Large intestine (tissue), 3 donors: ENCODE results near the gene TEAD1. TPM values are rescaled to one million over a fixed set of nuclear protein-coding genes. Genes with fewer than 3 reads are reported as not detected.

ENCODE experiments used
- DNase-seq, 2 donors: peaks; one replicate each; pipeline versions ENCODE4 v3.0.0 to v3.0.0-alpha.2; 2013
- H3K27ac ChIP-seq: one replicate; pipeline ENCODE4 v1.5.1; 2013; ENCODE audit warnings: low read length
- H3K27me3 ChIP-seq: 2 replicates; pipeline ENCODE4 v1.6.1; 2013; ENCODE audit warnings: low read length; ENCODE audit not compliant: control insufficient read depth, insufficient read depth
- H3K36me3 ChIP-seq: 2 replicates; pipeline ENCODE4 v1.6.1; 2013; ENCODE audit warnings: low read length; ENCODE audit not compliant: control insufficient read depth, insufficient read depth
- H3K4me1 ChIP-seq: one replicate; pipeline ENCODE4 v1.6.1; 2013; ENCODE audit warnings: low read length; ENCODE audit not compliant: control insufficient read depth, insufficient read depth
- H3K4me3 ChIP-seq: one replicate; pipeline ENCODE4 v1.5.1; 2013; ENCODE audit warnings: low read length
- H3K9me3 ChIP-seq: one replicate; pipeline ENCODE4 v1.6.1; 2013; ENCODE audit warnings: mild to moderate bottlenecking, low read depth, low read length, moderate library complexity; ENCODE audit not compliant: control insufficient read depth
- WGBS: methylation state at CpG from one replicate; pipeline ENCODE4 v1.1.5; 2013; ENCODE audit warnings: low lambda C conversion rate; ENCODE audit not compliant: insufficient coverage; 5-methylcytosine and 5-hydroxymethylcytosine counted together
- polyA plus RNA-seq: library from polyadenylated mRNA; unstranded; fragments of 120-200 nt; gene quantifications from one replicate; pipeline ENCODE4 v1.2.1, GENCODE V29; 2013

Gene TEAD1
- polyA plus RNA-seq, 1 donor, result 38.7 TPM

DNA sequence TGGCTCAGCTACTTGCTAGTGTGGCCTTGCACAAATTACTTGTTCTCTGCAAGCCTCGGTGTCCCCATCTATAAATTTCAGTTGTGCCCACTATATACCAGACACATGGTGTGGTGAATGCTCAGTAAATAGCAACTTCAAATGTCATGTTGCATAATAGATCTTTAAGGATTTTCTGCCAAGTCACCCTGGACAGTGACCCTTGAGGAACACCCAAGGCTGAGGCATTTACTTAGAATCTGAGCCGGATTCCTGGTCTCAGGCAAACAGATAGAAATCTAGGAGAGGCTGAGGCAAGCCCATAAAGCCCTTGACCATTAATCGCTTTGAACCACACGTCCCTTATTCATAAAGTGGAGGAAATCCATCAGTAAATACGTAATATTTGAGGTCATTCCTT is 9.7 kb downstream of the TEAD1 start:
- DNase-seq, result no peak
- 80% methylated on average over 1 of the region's 5 CpGs for WGBS
- no peaks in the 10 kb centered on the region for H3K36me3 ChIP-seq
- no peak overlapping the region for H3K27ac ChIP-seq
- peaks cover 58% of the 10 kb centered on the region for H3K4me1 ChIP-seq
- H3K4me3 ChIP-seq, result no peak overlapping the region
- no peaks in the 10 kb centered on the region for H3K27me3 ChIP-seq
- no peaks in the 10 kb centered on the region for H3K9me3 ChIP-seq

DNA sequence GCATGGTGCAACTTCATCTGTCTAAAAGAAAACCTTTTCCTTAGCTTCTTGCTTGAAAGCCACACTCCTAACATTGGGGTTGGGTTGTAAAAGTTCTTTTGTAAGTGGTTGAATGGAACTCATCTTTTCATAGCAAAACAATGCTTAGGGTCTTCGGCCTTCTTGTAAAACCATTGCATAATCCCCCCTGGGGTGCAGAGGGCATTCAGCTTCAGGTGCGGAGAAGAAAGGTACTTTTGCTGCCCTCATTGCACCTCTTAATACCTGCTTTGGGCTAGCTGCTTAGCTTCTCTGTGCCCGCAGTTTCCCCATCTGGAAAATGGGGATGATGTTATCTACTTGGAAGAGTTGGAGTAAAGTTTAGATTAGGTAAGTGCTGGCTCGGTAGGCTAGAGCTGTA is 10.1 kb downstream of the TEAD1 start:
- no peaks in the 10 kb centered on the region for H3K9me3 ChIP-seq
- DNase-seq, result no peak
- WGBS, result no CpG with 5 or more reads among the region's 4 CpGs
- H3K27ac ChIP-seq, result peak overlapping the region; percentile 36
- H3K36me3 ChIP-seq, result no peaks in the 10 kb centered on the region
- H3K4me3 ChIP-seq, result no peak overlapping the region
- H3K27me3 ChIP-seq, result no peaks in the 10 kb centered on the region
- peaks cover 56% of the 10 kb centered on the region for H3K4me1 ChIP-seq

GRCh38 chr11:12684816-12685215 is 10.6 kb downstream of the TEAD1 start:
- no peaks in the 10 kb centered on the region for H3K36me3 ChIP-seq
- no peaks in the 10 kb centered on the region for H3K27me3 ChIP-seq
- peak overlapping the region; percentile 36 for H3K27ac ChIP-seq
- H3K4me3 ChIP-seq, result no peak overlapping the region
- peak in 1 of 2 donors; percentile 55 for DNase-seq
- H3K4me1 ChIP-seq, result peaks cover 53% of the 10 kb centered on the region
- H3K9me3 ChIP-seq, result no peaks in the 10 kb centered on the region
- WGBS, result no CpG with 5 or more reads among the region's 1 CpG

- no peak for DNase-seq
- peak overlapping the region; percentile 36 for H3K27ac ChIP-seq
- no peaks in the 10 kb centered on the region for H3K9me3 ChIP-seq
- H3K4me3 ChIP-seq, result no peak overlapping the region
- H3K4me1 ChIP-seq, result peaks cover 50% of the 10 kb centered on the region
- WGBS, result no CpG with 5 or more reads among the region's 3 CpGs
- no peaks in the 10 kb centered on the region for H3K27me3 ChIP-seq
- H3K36me3 ChIP-seq, result no peaks in the 10 kb centered on the region
These were observed 11.0 kb downstream of the TEAD1 start for GRCh38 chr11:12685229-12685628.

GRCh38 chr11:12686246-12687060 is 12.2 kb downstream of the TEAD1 start:
- Histone ChIP-seq H3K4me3 (no peak overlapping the region), H3K4me1 (peaks cover 42% of the 10 kb centered on the region), H3K27ac (no peak overlapping the region), H3K27me3 (no peaks in the 10 kb centered on the region), H3K9me3 (no peaks in the 10 kb centered on the region), H3K36me3 (no peaks in the 10 kb centered on the region)
- no peak for DNase-seq
- WGBS, result no CpG with 5 or more reads among the region's 2 CpGs

GRCh38 chr11:12687216-12687623 is 13.0 kb downstream of the TEAD1 start:
- H3K4me3 ChIP-seq, result no peak overlapping the region
- DNase-seq, result no peak
- no CpG with 5 or more reads among the region's 1 CpG for WGBS
- H3K27ac ChIP-seq, result no peak overlapping the region
- no peaks in the 10 kb centered on the region for H3K9me3 ChIP-seq
- H3K27me3 ChIP-seq, result no peaks in the 10 kb centered on the region
- H3K4me1 ChIP-seq, result peaks cover 49% of the 10 kb centered on the region
- no peaks in the 10 kb centered on the region for H3K36me3 ChIP-seq

GRCh38 chr11:12687740-12688139 is 13.5 kb downstream of the TEAD1 start:
- no peaks in the 10 kb centered on the region for H3K36me3 ChIP-seq
- H3K27ac ChIP-seq, result no peak overlapping the region
- no peaks in the 10 kb centered on the region for H3K27me3 ChIP-seq
- DNase-seq, result no peak
- H3K4me1 ChIP-seq, result peaks cover 49% of the 10 kb centered on the region
- no peaks in the 10 kb centered on the region for H3K9me3 ChIP-seq
- H3K4me3 ChIP-seq, result no peak overlapping the region
- WGBS, result no CpG with 5 or more reads among the region's 3 CpGs

DNA sequence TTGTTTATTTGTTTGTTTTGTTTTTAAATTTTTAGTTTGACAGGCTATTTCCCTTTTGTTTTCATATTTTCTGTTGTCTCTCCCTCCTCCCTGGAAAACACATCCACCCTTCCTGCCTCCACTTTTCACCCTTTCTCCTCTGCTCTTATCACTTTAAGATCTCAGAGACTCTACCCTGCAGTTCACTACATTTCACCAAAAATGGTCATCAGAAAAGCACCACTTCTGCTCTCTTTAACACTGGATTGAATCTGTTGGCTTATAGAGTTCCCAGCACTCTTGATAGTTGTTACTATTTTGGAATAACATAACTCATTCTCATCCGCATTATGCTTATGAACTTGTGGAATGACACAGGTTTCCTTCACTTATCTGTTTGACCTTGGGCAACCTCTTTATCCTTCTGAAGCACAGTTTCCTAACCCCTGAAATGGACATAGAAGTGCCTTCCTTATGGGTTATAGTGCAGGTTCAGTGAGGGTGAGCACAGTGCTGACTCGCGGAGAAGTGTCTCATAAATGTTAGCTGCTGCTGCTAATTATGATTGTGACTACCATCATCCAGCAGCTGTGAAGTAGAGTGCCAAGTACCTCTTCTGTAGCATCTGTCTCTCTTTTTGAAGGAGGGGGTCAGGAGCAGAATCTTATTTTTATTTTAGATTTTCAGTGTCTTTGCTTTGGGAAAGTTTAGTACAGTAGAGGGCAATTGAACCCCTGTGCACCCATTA is 15.0 kb downstream of the TEAD1 start:
- Histone ChIP-seq H3K27ac (no peak overlapping the region), H3K27me3 (no peaks in the 10 kb centered on the region), H3K4me1 (peaks cover 57% of the 10 kb centered on the region), H3K36me3 (no peaks in the 10 kb centered on the region), H3K9me3 (no peaks in the 10 kb centered on the region), H3K4me3 (no peak overlapping the region)
- no peak for DNase-seq
- WGBS, result no CpG with 5 or more reads among the region's 3 CpGs

DNA sequence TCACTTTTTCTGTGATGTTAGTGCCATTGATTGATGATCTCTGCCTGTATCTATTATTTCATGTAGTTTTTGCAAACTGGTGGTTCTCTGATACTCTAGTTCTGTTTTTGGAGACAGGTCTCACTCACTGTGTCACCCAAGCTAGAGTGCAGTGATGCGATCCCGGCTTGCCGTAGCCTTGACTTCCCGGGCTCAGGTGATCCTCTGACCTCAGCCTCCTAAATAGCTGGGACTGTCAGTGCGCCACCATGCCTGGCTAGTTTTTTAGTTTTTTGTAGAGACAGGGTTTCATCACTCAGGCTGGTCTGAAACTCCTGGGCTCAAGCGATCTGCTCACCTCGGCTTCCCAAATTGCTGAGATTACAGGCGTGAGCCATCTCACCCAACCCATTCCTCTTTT is 16.4 kb downstream of the TEAD1 start:
- Histone ChIP-seq H3K36me3 (no peaks in the 10 kb centered on the region), H3K27me3 (no peaks in the 10 kb centered on the region), H3K4me1 (peaks cover 53% of the 10 kb centered on the region), H3K4me3 (no peak overlapping the region), H3K9me3 (no peaks in the 10 kb centered on the region), H3K27ac (no peak overlapping the region)
- 100% methylated on average over 3 of the region's 8 CpGs for WGBS
- DNase-seq, result no peak

DNA sequence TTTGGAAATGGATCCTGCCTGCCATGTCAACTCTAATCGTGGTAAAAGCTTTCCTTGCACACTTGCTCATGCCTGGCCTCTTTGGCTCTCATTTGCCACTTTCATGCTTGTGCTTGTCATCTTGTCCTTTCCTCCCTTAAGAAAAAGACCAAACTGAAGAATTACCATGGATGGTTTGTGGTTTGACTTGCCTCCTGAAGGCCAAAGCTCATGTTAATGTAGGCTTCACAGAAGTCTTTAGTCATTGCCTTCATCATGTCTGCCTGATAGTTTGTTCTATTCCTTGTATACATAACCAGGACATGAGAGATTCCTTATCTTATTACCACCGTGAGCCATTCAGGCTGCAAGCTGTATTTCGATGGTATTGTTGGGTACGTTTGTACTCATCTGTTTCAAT is 17.3 kb downstream of the TEAD1 start:
- Histone ChIP-seq H3K4me1 (peaks cover 56% of the 10 kb centered on the region), H3K9me3 (no peaks in the 10 kb centered on the region), H3K27ac (peak overlapping the region; percentile 85), H3K27me3 (no peaks in the 10 kb centered on the region), H3K36me3 (no peaks in the 10 kb centered on the region), H3K4me3 (no peak overlapping the region)
- 60% methylated on average over 1 of the region's 4 CpGs for WGBS
- DNase-seq, result no peak
